Transverse colon (tissue), 4 donors: ENCODE results near the gene ENAH. TPM values are rescaled to one million over a fixed set of nuclear protein-coding genes. Genes with fewer than 3 reads are reported as not detected.
A peak's percentile ranks its signal among the peaks of the same experiment; 100 is the strongest.

Source experiments
- DNase-seq: peaks from one replicate; pipeline ENCODE4 v3.0.0-alpha.2; 2019
- H3K27ac ChIP-seq, 4 donors: fragments of 200-600 bp; sonication (generic); 2 replicates each; pipeline ENCODE4 v1.5.1; 2016 to 2018; ENCODE audit warnings: inconsistent platforms in 4 of 4
- H3K27me3 ChIP-seq: fragments of 200-600 bp; sonication (generic); 2 replicates; pipeline ENCODE4 v1.5.1; 2017; ENCODE audit warnings: inconsistent platforms
- H3K36me3 ChIP-seq, 4 donors: fragments of 200-600 bp; sonication (generic); 2 replicates each; pipeline ENCODE4 v1.5.1; 2017 to 2019; ENCODE audit warnings: inconsistent platforms in 4 of 4
- H3K4me1 ChIP-seq, 4 donors: fragments of 200-600 bp; sonication (generic); 2 replicates each; pipeline ENCODE4 v1.5.1; 2017 to 2020; ENCODE audit warnings: inconsistent platforms in 4 of 4
- H3K4me3 ChIP-seq, 4 donors: fragments of 200-600 bp; sonication (generic); 1 replicate in 1 of 4; 2 replicates in 3 of 4; pipeline versions ENCODE4 v1.5.1 to v1.6.1; 2017 to 2019; ENCODE audit warnings: inconsistent platforms in 4 of 4
- H3K9me3 ChIP-seq, 2 donors: fragments of 200-600 bp; sonication (generic); 2 replicates each; pipeline ENCODE4 v1.5.1; 2017 to 2019; ENCODE audit warnings: inconsistent platforms in 2 of 2
- CTCF ChIP-seq, 5 experiments: fragments of 200-600 bp in 3 of 5; fragments of 450-650 bp in 2 of 5; sonication (generic) in 3 of 5; IDR thresholded peaks; 1 replicate in 2 of 5; 2 replicates in 3 of 5; pipeline ENCODE4 v1.5.1; 2016 to 2017; ENCODE audit warnings: antibody characterized with exemption in 5 of 5, inconsistent platforms in 3 of 5, mild to moderate bottlenecking in 2 of 5, moderate library complexity in 1 of 5
- EP300 ChIP-seq: sonication (generic); formaldehyde crosslinking; IDR thresholded peaks from one replicate; pipeline ENCODE4 v1.6.1; 2017; ENCODE audit warnings: antibody characterized with exemption, low read depth
- POLR2A ChIP-seq: fragments of 450-650 bp; IDR thresholded peaks from one replicate; pipeline ENCODE4 v1.6.1; 2016; ENCODE audit warnings: antibody characterized with exemption, mild to moderate bottlenecking, moderate library complexity
- POLR2AphosphoS5 ChIP-seq, 3 donors: sonication (generic); formaldehyde crosslinking; IDR thresholded peaks; one replicate each; pipeline ENCODE4 v1.6.1; 2016; ENCODE audit warnings: antibody characterized with exemption in 3 of 3
- WGBS, 2 donors: methylation state at CpG; one replicate each; pipeline ENCODE4 v1.1.5; 2018; ENCODE audit warnings: low coverage in 1 of 2; 5-methylcytosine and 5-hydroxymethylcytosine counted together
- in situ Hi-C, 4 donors: fragments of 200-750 bp; cut with MboI; loops; one replicate each; pipeline versions ENCODE4 v1.15.0 to v1.15.1; 2017; ENCODE audit warnings: low sequenced_read_pairs in 3 of 4, low pct_ligation_motif_present in 1 of 4, low pct_unique_long_range_greater_than_20kb in 1 of 4
- intact Hi-C: fragments of 100-400 bp; cut with DNase I; formaldehyde crosslinking; loops from one replicate; pipeline ENCODE4 v1.15.1; 2023; ENCODE audit warnings: low total_unique reads
- total RNA-seq, 4 donors: library from RNA; depleted of rRNA; stranded (reverse); fragments of >200 nt; gene quantifications; one replicate each; pipeline ENCODE4 v1.1.0, GENCODE V29; 2016

ENAH gene
- total RNA-seq, 4 donors from 2014 or later, result 14.7 to 140 (median 33.9) TPM

- intact Hi-C loops, result loop anchor here (5.0 to 10.0 kb wide), 2 partner anchors 124 to 169 kb away; partner anchors contain the start of gene SRP9
- peaks cover 0 to 34% (median 6%) of the 10 kb centered on the region in 4 donors for H3K4me1 ChIP-seq
- in situ Hi-C loops, result no loop called here
- no peaks in the 10 kb centered on the region for H3K9me3 ChIP-seq
- H3K4me3 ChIP-seq, result peak overlapping the region; percentile 63 to 92 (median 70)
- WGBS, 2 donors, result 2 to 3% methylated on average over 10 to 54 of the region's 70 CpGs
- peak overlapping the region; percentile 91 to 95 (median 94) for H3K27ac ChIP-seq
- H3K36me3 ChIP-seq, result no peaks in the 10 kb centered on the region
- TF ChIP-seq EP300 (no peak), POLR2A (peak; percentile 66), POLR2AphosphoS5 (IDR thresholded peaks at IDR 0.05) (peak; percentile 30 to 69 (median 66)), CTCF (IDR thresholded peaks at IDR 0.05) (no peak)
- no peaks in the 10 kb centered on the region for H3K27me3 ChIP-seq
- DNase-seq, result peak; percentile 72
Observed at GRCh38 chr1:225653463-225654276, 747 bp upstream of the ENAH start.

- Histone ChIP-seq H3K27ac (peak overlapping the region; percentile 91 to 95 (median 94)), H3K27me3 (no peaks in the 10 kb centered on the region), H3K9me3 (no peaks in the 10 kb centered on the region), H3K4me1 (peaks cover 0 to 28% (median 4%) of the 10 kb centered on the region in 4 donors), H3K4me3 (peak overlapping the region; percentile 63 to 97 (median 84)), H3K36me3 (no peaks in the 10 kb centered on the region)
- no peak for DNase-seq
- in situ Hi-C loops, result no loop called here
- 3% methylated on average over 21 to 45 of the region's 45 CpGs for WGBS, 2 donors
- intact Hi-C loops, result loop anchor here (5.0 to 10.0 kb wide), 2 partner anchors 125 to 167 kb away; partner anchors contain the start of gene SRP9
- TF ChIP-seq EP300, result no peak
- TF ChIP-seq POLR2AphosphoS5 (IDR thresholded peaks at IDR 0.05), result no peak
- no peak for TF ChIP-seq POLR2A
- peak in 1 of 5 experiments; percentile 8 for TF ChIP-seq CTCF (IDR thresholded peaks at IDR 0.05)
Observed at GRCh38 chr1:225651872-225652728, 823 bp downstream of the ENAH start.

GRCh38 chr1:225651376-225651871, 1.5 kb downstream of the ENAH start:
- 27 to 36% methylated on average over 8 of the region's 8 CpGs for WGBS, 2 donors
- Histone ChIP-seq H3K27me3 (no peaks in the 10 kb centered on the region), H3K9me3 (no peaks in the 10 kb centered on the region), H3K4me1 (peaks cover 0 to 26% (median 4%) of the 10 kb centered on the region in 4 donors), H3K4me3 (peak overlapping the region; percentile 63 to 97 (median 84)), H3K36me3 (no peaks in the 10 kb centered on the region), H3K27ac (peak overlapping the region; percentile 91 to 95 (median 94))
- in situ Hi-C loops, result no loop called here
- no peak for DNase-seq
- no peak for TF ChIP-seq POLR2AphosphoS5 (IDR thresholded peaks at IDR 0.05)
- no peak for TF ChIP-seq CTCF (IDR thresholded peaks at IDR 0.05)
- TF ChIP-seq POLR2A, result no peak
- TF ChIP-seq EP300, result no peak
- intact Hi-C loops, result loop anchor here (5.0 to 10.0 kb wide), 2 partner anchors 126 to 167 kb away; partner anchors contain the start of gene SRP9
